Body of pancreas (tissue), 4 donors: Measurements from ENCODE around the gene TMEM218. TPM values are rescaled to one million over a fixed set of nuclear protein-coding genes. Genes with fewer than 3 reads are reported as not detected.

ENCODE experiments used
- ATAC-seq: fragments of 150-250 bp; one replicate; pipeline ENCODE4 v1.9.1; 2016
- DNase-seq, 4 donors: peaks; one replicate each; pipeline ENCODE4 v3.0.0-alpha.2; 2019
- H3K27ac ChIP-seq, 4 donors: fragments of 200-600 bp; sonication (generic); 1 replicate in 3 of 4; 2 replicates in 1 of 4; pipeline versions ENCODE4 v1.5.1 to v1.6.1; 2016 to 2019; ENCODE audit warnings: mild to moderate bottlenecking in 1 of 4, mixed read lengths in 1 of 4, moderate library complexity in 1 of 4
- H3K27me3 ChIP-seq, 2 donors: fragments of 200-600 bp; sonication (generic); one replicate each; pipeline ENCODE4 v1.6.0; 2016; ENCODE audit warnings: mild to moderate bottlenecking in 1 of 2
- H3K36me3 ChIP-seq, 2 donors: fragments of 200-600 bp; sonication (generic); replicated peaks in 1 of 2; 2 replicates each; pipeline ENCODE4 v1.5.1; 2016; ENCODE audit warnings: low read depth in 2 of 2; ENCODE audit not compliant: insufficient read depth in 1 of 2
- H3K4me1 ChIP-seq: fragments of 200-600 bp; sonication (generic); one replicate; pipeline ENCODE4 v1.6.0; 2016
- H3K4me3 ChIP-seq, 2 donors: fragments of 200-600 bp; sonication (generic); 1 replicate in 1 of 2; 2 replicates in 1 of 2; pipeline ENCODE4 v1.5.1; 2016 to 2019
- H3K9me3 ChIP-seq, 3 donors: fragments of 200-600 bp; sonication (generic); 1 replicate in 2 of 3; 2 replicates in 1 of 3; pipeline ENCODE4 v1.5.1; 2016
- POLR2A ChIP-seq, 3 donors: fragments of 450-650 bp; IDR thresholded peaks; one replicate each; pipeline ENCODE4 v1.6.1; 2016; ENCODE audit warnings: antibody characterized with exemption in 3 of 3, mild to moderate bottlenecking in 2 of 3
- WGBS, 2 donors: methylation state at CpG; one replicate each; pipeline ENCODE4 v1.1.5; 2017; 5-methylcytosine and 5-hydroxymethylcytosine counted together
- intact Hi-C: fragments of 100-400 bp; cut with DNase I; formaldehyde crosslinking; loops from one replicate; pipeline ENCODE4 v1.15.1; 2023
- total RNA-seq, 2 donors: library from RNA; depleted of rRNA; stranded (reverse); fragments of >200 nt; gene quantifications; one replicate each; pipeline ENCODE4 v1.1.0, GENCODE V29; 2016
- TF ChIP-seq, protein P1 (sequence below), 7 experiments: fragments of 450-650 bp in 4 of 7; fragments of 200-600 bp in 3 of 7; sonication (generic) in 3 of 7; IDR thresholded peaks; one replicate each; pipeline ENCODE4 v1.5.1; 2016 to 2019; ENCODE audit warnings: antibody characterized with exemption in 7 of 7

The TMEM218 gene
- total RNA-seq, 2 donors from 2014 or later, result 8.8 to 10.2 TPM

DNA sequence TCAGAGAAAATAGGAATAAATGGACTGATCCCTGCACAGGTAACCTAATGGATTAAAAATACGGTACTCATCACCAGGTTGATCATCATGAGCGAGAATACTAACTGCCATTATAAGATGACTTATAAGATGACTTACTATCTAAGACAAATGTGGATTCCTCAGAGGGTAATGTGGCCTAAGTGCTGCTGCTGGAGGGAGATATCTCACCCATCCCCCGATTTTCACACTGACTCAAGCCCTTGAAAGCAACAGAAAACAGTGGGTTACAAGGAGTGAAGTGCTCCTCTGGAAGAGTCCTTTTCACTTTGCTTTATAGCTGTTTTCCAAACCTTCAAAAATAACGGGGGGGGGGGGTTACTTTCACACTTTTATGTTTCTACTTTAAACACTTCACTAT is 920 bp downstream of the TMEM218 start:
- Histone ChIP-seq H3K36me3 (no peaks in the 10 kb centered on the region), H3K4me1 (peaks cover 8% of the 10 kb centered on the region), H3K27me3 (no peaks in the 10 kb centered on the region), H3K9me3 (no peaks in the 10 kb centered on the region), H3K27ac (peak overlapping the region in 1 of 4 donors; percentile 51), H3K4me3 (no peak overlapping the region)
- ATAC-seq, result no peak
- intact Hi-C loops, result no loop called here
- TF ChIP-seq POLR2A (IDR thresholded peaks at IDR 0.05), result no peak
- TF ChIP-seq, protein P1, sequence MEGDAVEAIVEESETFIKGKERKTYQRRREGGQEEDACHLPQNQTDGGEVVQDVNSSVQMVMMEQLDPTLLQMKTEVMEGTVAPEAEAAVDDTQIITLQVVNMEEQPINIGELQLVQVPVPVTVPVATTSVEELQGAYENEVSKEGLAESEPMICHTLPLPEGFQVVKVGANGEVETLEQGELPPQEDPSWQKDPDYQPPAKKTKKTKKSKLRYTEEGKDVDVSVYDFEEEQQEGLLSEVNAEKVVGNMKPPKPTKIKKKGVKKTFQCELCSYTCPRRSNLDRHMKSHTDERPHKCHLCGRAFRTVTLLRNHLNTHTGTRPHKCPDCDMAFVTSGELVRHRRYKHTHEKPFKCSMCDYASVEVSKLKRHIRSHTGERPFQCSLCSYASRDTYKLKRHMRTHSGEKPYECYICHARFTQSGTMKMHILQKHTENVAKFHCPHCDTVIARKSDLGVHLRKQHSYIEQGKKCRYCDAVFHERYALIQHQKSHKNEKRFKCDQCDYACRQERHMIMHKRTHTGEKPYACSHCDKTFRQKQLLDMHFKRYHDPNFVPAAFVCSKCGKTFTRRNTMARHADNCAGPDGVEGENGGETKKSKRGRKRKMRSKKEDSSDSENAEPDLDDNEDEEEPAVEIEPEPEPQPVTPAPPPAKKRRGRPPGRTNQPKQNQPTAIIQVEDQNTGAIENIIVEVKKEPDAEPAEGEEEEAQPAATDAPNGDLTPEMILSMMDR (IDR thresholded peaks at IDR 0.05), result no peak
- WGBS, 2 donors, result 50 to 55% methylated on average over 4 of the region's 4 CpGs
- DNase-seq, result no peak

DNA sequence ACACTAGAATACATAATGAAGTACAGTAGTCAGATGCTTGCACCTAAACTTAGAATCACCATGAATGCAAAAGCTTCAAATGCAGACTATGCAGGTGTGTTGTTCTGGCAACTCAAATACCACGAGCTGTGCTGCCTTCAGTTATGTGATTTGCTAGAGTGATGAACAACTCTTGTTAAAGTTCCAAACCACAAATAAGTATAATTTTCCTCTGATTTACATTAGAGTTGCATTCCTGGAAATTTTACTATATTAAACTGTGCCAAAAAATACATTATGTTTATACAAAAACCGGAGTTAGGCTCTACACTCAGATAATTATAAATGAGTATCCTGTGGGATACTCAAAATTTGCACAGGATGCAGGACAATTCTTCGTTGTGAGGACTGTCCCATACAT is 3.0 kb downstream of the TMEM218 start:
- Histone ChIP-seq H3K27ac (no peak overlapping the region), H3K36me3 (no peaks in the 10 kb centered on the region), H3K9me3 (no peaks in the 10 kb centered on the region), H3K4me1 (peaks cover 8% of the 10 kb centered on the region), H3K4me3 (no peak overlapping the region), H3K27me3 (no peaks in the 10 kb centered on the region)
- 60 to 68% methylated on average over 3 of the region's 3 CpGs for whole genome bisulfite sequencing, 2 donors
- DNase-seq (no peak), ATAC-seq (no peak)
- no peak for TF ChIP-seq POLR2A (IDR thresholded peaks at IDR 0.05)
- TF ChIP-seq, protein P1 (IDR thresholded peaks at IDR 0.05), result no peak
- intact Hi-C loops, result no loop called here

DNA sequence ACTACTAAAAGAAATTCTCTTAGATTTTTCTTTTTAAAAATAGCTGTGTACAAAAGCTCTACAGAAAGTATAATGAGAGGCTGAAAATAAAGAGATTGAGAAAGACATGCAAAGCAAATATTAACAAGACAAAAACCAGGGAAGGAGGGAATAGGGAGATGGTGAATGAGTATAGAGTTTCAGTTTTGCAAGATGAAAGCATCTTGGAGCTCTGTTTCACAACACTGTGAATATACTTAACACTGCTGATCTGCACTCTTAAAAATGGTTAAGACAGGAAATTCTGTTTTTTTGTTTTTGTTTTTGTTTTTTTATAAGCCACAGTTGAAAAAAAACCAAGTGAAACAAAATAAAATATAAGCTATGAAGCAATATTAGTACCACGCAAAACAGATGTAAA is 5.5 kb downstream of the TMEM218 start:
- ATAC-seq (no peak), DNase-seq (no peak)
- Histone ChIP-seq H3K9me3 (no peaks in the 10 kb centered on the region), H3K27ac (no peak overlapping the region), H3K27me3 (no peaks in the 10 kb centered on the region), H3K36me3 (peaks cover 0 to 1% of the 10 kb centered on the region in 2 donors), H3K4me1 (peaks cover 8% of the 10 kb centered on the region), H3K4me3 (no peak overlapping the region)
- WGBS, 2 donors, result 61 to 73% methylated on average over 1 of the region's 1 CpG
- intact Hi-C loops, result no loop called here
- TF ChIP-seq, protein P1 (IDR thresholded peaks at IDR 0.05), result no peak
- no peak for TF ChIP-seq POLR2A (IDR thresholded peaks at IDR 0.05)

DNA sequence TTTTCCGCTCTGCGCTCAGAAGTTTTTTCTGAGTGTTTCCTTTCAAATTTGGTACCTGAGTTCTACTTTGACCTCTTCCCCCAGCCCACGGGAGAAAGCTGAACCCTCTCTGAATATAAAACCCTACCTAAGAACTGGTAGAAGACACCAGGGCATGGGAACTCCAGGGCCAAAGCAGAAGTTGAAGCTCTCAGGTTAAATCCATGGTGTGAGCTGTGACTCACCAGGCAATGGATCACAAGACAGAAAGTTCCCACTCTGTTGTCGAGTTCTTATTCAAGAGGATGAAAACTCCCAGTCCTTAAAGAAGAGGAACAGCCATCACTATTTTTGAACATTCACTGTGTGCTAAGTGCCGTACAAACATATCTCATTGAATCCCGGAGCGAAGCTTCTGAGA is 8.9 kb downstream of the TMEM218 start:
- intact Hi-C loops, result no loop called here
- WGBS, 2 donors, result 89 to 95% methylated on average over 7 of the region's 7 CpGs
- Histone ChIP-seq H3K27ac (no peak overlapping the region), H3K4me3 (no peak overlapping the region), H3K9me3 (no peaks in the 10 kb centered on the region), H3K36me3 (peaks cover 0 to 5% of the 10 kb centered on the region in 2 donors), H3K27me3 (no peaks in the 10 kb centered on the region), H3K4me1 (no peaks in the 10 kb centered on the region)
- ATAC-seq, result no peak
- TF ChIP-seq, protein P1 (IDR thresholded peaks at IDR 0.05), result no peak
- no peak for TF ChIP-seq POLR2A (IDR thresholded peaks at IDR 0.05)
- DNase-seq, result peak in 1 of 4 donors; percentile 30

DNA sequence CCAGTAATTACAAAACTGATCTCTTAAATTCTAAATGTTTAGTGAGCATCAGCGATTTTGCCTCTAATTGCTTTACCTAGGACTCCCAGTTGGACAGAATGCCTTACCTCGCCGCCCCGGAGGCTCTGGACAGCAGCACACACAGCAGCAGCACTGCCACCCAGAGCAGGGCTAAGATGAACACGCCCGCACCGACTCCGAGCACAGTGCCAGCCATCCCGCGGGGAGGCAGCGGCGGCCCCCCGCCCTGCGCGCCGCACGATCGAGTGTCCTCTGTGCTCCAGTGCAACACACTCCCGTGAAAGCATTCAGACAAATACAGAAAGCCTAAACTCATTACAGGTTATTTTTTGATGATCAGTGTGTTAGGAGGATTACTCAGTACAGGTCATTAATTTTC is 9.4 kb downstream of the TMEM218 start:
- no peak for DNase-seq

More for the DNA sequence above, 9.4 kb downstream of the TMEM218 start:
- H3K36me3 ChIP-seq, result peaks cover 0 to 5% of the 10 kb centered on the region in 2 donors
- H3K4me1 ChIP-seq, result no peaks in the 10 kb centered on the region
- no peaks in the 10 kb centered on the region for H3K9me3 ChIP-seq
- no peak overlapping the region for H3K27ac ChIP-seq
- intact Hi-C loops, result no loop called here
- WGBS, 2 donors, result 91 to 95% methylated on average over 19 of the region's 19 CpGs
- TF ChIP-seq POLR2A (IDR thresholded peaks at IDR 0.05), result no peak
- TF ChIP-seq, protein P1 (IDR thresholded peaks at IDR 0.05), result no peak
- H3K27me3 ChIP-seq, result no peaks in the 10 kb centered on the region
- ATAC-seq, result no peak
- no peak overlapping the region for H3K4me3 ChIP-seq
